GM23338 (cell line): ENCODE results near the gene CFAP53. TPM values are rescaled to one million over a fixed set of nuclear protein-coding genes. Genes with fewer than 3 reads are reported as not detected.

ENCODE experiments used
- CREB1 ChIP-seq: fragments of 250-450 bp; sonication (Bioruptor Pico); IDR thresholded peaks from 2 replicates; pipeline ENCODE4 v1.5.0; 2020; ENCODE audit warnings: low read depth, mild to moderate bottlenecking, moderate library complexity
- ETS1 ChIP-seq: IDR thresholded peaks from 2 replicates; pipeline ENCODE4 v1.6.1; 2016; ENCODE audit warnings: antibody characterized with exemption
- EZH2 ChIP-seq: fragments of 200-600 bp; sonication (generic); IDR thresholded peaks from one replicate; pipeline ENCODE4 v1.8.0; 2017; ENCODE audit warnings: antibody characterized with exemption, mild to moderate bottlenecking, low read depth; ENCODE audit not compliant: unreplicated experiment
- EZH2phosphoT487 ChIP-seq: fragments of 200-600 bp; sonication (generic); IDR thresholded peaks from one replicate; pipeline ENCODE4 v1.8.1; 2018; ENCODE audit warnings: antibody characterized with exemption; ENCODE audit not compliant: unreplicated experiment
- STAT1 ChIP-seq: IDR thresholded peaks from one replicate; pipeline ENCODE4 v1.6.1; 2016; ENCODE audit warnings: antibody characterized with exemption; ENCODE audit not compliant: unreplicated experiment
- polyA plus RNA-seq: library from polyadenylated mRNA; unstranded; fragments of >200 nt; fragmentation: Nextera tagmentation; extraction: Ambion mirVana; gene quantifications from 2 replicates; pipeline ENCODE4 v1.2.1, GENCODE V29; 2016
- total RNA-seq: library from RNA; depleted of rRNA; stranded (reverse); fragments of >200 nt; shearing (Covaris generic); gene quantifications from 2 replicates; pipeline ENCODE4 v1.2.3, GENCODE V29; 2014
- TF ChIP-seq, protein P1 (sequence below): fragments of 250-450 bp; sonication (Bioruptor Pico); IDR thresholded peaks from 2 replicates; pipeline ENCODE4 v1.5.0; 2020; ENCODE audit warnings: mild to moderate bottlenecking, moderate library complexity
- TF ChIP-seq, protein P2 (sequence below): IDR thresholded peaks from one replicate; pipeline ENCODE4 v1.6.1; 2018; ENCODE audit warnings: antibody characterized with exemption; ENCODE audit not compliant: unreplicated experiment
- TF ChIP-seq, protein P3 (sequence below), 2 experiments: fragments of 200-600 bp in 1 of 2; sonication (generic) in 1 of 2; conservative IDR thresholded peaks; 2 replicates each; pipeline versions ENCODE4 v1.5.1 to v1.6.1; 2016 to 2017; ENCODE audit warnings: antibody characterized with exemption in 2 of 2, low read depth in 2 of 2, mild to moderate bottlenecking in 2 of 2, moderate library complexity in 1 of 2

Gene CFAP53
- total and polyA plus RNA-seq, 2 experiments from 2014 or later, result 0.71 TPM; not detected in 1

GRCh38 chr18:50312296-50313030 is 46.2 kb upstream of the CFAP53 start (continued):
- TF ChIP-seq, protein P1, sequence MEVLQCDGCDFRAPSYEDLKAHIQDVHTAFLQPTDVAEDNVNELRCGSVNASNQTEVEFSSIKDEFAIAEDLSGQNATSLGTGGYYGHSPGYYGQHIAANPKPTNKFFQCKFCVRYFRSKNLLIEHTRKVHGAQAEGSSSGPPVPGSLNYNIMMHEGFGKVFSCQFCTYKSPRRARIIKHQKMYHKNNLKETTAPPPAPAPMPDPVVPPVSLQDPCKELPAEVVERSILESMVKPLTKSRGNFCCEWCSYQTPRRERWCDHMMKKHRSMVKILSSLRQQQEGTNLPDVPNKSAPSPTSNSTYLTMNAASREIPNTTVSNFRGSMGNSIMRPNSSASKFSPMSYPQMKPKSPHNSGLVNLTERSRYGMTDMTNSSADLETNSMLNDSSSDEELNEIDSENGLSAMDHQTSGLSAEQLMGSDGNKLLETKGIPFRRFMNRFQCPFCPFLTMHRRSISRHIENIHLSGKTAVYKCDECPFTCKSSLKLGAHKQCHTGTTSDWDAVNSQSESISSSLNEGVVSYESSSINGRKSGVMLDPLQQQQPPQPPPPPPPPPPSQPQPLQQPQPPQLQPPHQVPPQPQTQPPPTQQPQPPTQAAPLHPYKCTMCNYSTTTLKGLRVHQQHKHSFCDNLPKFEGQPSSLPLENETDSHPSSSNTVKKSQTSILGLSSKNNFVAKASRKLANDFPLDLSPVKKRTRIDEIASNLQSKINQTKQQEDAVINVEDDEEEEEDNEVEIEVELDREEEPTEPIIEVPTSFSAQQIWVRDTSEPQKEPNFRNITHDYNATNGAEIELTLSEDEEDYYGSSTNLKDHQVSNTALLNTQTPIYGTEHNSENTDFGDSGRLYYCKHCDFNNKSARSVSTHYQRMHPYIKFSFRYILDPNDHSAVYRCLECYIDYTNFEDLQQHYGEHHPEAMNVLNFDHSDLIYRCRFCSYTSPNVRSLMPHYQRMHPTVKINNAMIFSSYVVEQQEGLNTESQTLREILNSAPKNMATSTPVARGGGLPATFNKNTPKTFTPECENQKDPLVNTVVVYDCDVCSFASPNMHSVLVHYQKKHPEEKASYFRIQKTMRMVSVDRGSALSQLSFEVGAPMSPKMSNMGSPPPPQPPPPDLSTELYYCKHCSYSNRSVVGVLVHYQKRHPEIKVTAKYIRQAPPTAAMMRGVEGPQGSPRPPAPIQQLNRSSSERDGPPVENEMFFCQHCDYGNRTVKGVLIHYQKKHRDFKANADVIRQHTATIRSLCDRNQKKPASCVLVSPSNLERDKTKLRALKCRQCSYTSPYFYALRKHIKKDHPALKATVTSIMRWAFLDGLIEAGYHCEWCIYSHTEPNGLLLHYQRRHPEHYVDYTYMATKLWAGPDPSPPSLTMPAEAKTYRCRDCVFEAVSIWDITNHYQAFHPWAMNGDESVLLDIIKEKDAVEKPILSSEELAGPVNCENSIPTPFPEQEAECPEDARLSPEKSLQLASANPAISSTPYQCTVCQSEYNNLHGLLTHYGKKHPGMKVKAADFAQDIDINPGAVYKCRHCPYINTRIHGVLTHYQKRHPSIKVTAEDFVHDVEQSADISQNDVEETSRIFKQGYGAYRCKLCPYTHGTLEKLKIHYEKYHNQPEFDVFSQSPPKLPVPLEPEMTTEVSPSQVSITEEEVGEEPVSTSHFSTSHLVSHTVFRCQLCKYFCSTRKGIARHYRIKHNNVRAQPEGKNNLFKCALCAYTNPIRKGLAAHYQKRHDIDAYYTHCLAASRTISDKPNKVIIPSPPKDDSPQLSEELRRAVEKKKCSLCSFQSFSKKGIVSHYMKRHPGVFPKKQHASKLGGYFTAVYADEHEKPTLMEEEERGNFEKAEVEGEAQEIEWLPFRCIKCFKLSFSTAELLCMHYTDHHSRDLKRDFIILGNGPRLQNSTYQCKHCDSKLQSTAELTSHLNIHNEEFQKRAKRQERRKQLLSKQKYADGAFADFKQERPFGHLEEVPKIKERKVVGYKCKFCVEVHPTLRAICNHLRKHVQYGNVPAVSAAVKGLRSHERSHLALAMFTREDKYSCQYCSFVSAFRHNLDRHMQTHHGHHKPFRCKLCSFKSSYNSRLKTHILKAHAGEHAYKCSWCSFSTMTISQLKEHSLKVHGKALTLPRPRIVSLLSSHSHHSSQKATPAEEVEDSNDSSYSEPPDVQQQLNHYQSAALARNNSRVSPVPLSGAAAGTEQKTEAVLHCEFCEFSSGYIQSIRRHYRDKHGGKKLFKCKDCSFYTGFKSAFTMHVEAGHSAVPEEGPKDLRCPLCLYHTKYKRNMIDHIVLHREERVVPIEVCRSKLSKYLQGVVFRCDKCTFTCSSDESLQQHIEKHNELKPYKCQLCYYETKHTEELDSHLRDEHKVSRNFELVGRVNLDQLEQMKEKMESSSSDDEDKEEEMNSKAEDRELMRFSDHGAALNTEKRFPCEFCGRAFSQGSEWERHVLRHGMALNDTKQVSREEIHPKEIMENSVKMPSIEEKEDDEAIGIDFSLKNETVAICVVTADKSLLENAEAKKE (CRISPR knock-in tag), result no peak
- TF ChIP-seq CREB1 (CRISPR knock-in tag) (no peak), EZH2phosphoT487 (no peak), STAT1 (no peak), ETS1 (no peak), EZH2 (no peak)
- TF ChIP-seq, protein P2, sequence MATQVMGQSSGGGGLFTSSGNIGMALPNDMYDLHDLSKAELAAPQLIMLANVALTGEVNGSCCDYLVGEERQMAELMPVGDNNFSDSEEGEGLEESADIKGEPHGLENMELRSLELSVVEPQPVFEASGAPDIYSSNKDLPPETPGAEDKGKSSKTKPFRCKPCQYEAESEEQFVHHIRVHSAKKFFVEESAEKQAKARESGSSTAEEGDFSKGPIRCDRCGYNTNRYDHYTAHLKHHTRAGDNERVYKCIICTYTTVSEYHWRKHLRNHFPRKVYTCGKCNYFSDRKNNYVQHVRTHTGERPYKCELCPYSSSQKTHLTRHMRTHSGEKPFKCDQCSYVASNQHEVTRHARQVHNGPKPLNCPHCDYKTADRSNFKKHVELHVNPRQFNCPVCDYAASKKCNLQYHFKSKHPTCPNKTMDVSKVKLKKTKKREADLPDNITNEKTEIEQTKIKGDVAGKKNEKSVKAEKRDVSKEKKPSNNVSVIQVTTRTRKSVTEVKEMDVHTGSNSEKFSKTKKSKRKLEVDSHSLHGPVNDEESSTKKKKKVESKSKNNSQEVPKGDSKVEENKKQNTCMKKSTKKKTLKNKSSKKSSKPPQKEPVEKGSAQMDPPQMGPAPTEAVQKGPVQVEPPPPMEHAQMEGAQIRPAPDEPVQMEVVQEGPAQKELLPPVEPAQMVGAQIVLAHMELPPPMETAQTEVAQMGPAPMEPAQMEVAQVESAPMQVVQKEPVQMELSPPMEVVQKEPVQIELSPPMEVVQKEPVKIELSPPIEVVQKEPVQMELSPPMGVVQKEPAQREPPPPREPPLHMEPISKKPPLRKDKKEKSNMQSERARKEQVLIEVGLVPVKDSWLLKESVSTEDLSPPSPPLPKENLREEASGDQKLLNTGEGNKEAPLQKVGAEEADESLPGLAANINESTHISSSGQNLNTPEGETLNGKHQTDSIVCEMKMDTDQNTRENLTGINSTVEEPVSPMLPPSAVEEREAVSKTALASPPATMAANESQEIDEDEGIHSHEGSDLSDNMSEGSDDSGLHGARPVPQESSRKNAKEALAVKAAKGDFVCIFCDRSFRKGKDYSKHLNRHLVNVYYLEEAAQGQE, result no peak
- TF ChIP-seq, protein P3, sequence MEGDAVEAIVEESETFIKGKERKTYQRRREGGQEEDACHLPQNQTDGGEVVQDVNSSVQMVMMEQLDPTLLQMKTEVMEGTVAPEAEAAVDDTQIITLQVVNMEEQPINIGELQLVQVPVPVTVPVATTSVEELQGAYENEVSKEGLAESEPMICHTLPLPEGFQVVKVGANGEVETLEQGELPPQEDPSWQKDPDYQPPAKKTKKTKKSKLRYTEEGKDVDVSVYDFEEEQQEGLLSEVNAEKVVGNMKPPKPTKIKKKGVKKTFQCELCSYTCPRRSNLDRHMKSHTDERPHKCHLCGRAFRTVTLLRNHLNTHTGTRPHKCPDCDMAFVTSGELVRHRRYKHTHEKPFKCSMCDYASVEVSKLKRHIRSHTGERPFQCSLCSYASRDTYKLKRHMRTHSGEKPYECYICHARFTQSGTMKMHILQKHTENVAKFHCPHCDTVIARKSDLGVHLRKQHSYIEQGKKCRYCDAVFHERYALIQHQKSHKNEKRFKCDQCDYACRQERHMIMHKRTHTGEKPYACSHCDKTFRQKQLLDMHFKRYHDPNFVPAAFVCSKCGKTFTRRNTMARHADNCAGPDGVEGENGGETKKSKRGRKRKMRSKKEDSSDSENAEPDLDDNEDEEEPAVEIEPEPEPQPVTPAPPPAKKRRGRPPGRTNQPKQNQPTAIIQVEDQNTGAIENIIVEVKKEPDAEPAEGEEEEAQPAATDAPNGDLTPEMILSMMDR (conservative IDR thresholded peaks at IDR 0.05; ENCODE audit: low read depth in 2 of 2), result no peak
